ENCODE data around the gene MRPS18A.

The MRPS18A gene

GRCh38 chr6:43628393-43629103 lies 59.0 kb downstream of the MRPS18A start:
- peak overlapping the region; percentile 93 to 98 for H3K18ac ChIP-seq (ENCODE audit: low read depth in 1 of 2, low read length in 2 of 2)
- peak overlapping the region in 1 of 2 experiments; percentile 79 for H3K14ac ChIP-seq (ENCODE audit: low read length in 2 of 2)
- peak overlapping the region in 1 of 2 experiments; percentile 48 for H2BK12ac ChIP-seq (ENCODE audit: low read length in 2 of 2)
- peak overlapping the region in 1 of 2 experiments; percentile 54 for H3K23ac ChIP-seq (ENCODE audit: low read length in 2 of 2)
- WGBS: 12% methylated on average over 19 of the region's 25 CpGs
- H2AFZ ChIP-seq (ENCODE audit: low read depth, low read length): no peak overlapping the region
- H2BK5ac ChIP-seq (ENCODE audit: low read depth, low read length, poor library complexity, severe bottlenecking): peak overlapping the region; percentile 92
- no peaks in the 10 kb centered on the region for H3K9me3 ChIP-seq (ENCODE audit: control insufficient read depth, low read length)
- peaks cover 16% of the 10 kb centered on the region for H3K4me1 ChIP-seq (ENCODE audit: control insufficient read depth, insufficient read depth, low read depth, low read length)
- peak overlapping the region; percentile 9 for H2AK5ac ChIP-seq (ENCODE audit: low read length, severe bottlenecking)
- H3K27ac ChIP-seq (ENCODE audit: low read length, poor library complexity, severe bottlenecking): peak overlapping the region; percentile 70
- H3K4me3 ChIP-seq (ENCODE audit: insufficient read depth in 1 of 2, low read depth in 1 of 2, low read length in 2 of 2): peak overlapping the region; percentile 79 to 96
- H2BK120ac ChIP-seq (ENCODE audit: low read depth, low read length): peak overlapping the region; percentile 88
- peak overlapping the region; percentile 85 for H3K4me2 ChIP-seq (ENCODE audit: low read length, poor library complexity, severe bottlenecking)
- peak overlapping the region; percentile 90 for H4K91ac ChIP-seq (ENCODE audit: low read length)
- H3K9ac ChIP-seq (ENCODE audit: low read length): peak overlapping the region; percentile 99
- H3K79me1 ChIP-seq (replicated peaks; ENCODE audit: low read length, poor library complexity, severe bottlenecking): peaks cover 25% of the 10 kb centered on the region
- H4K8ac ChIP-seq (ENCODE audit: low read length): peak overlapping the region; percentile 86
- peaks cover 28 to 29% of the 10 kb centered on the region in 2 experiments for H3K36me3 ChIP-seq (ENCODE audit: control insufficient read depth in 1 of 2, insufficient read depth in 2 of 2, low read depth in 1 of 2, low read length in 2 of 2)
- DNase-seq: peak; percentile 69
- H3K4ac ChIP-seq (ENCODE audit: low read depth in 1 of 2, low read length in 2 of 2): peak overlapping the region; percentile 16 to 95
- no peaks in the 10 kb centered on the region for H3K27me3 ChIP-seq (ENCODE audit: control insufficient read depth in 1 of 2, insufficient read depth in 1 of 2, low read length in 2 of 2)
- peak overlapping the region; percentile 38 for H2BK15ac ChIP-seq (ENCODE audit: low read depth, poor library complexity, severe bottlenecking)

GRCh38 chr6:43627008-43627825 lies 60.4 kb downstream of the MRPS18A start:
- Histone ChIP-seq H3K4ac (ENCODE audit: low read depth in 1 of 2, low read length in 2 of 2) (peak overlapping the region; percentile 19 to 78), H3K18ac (ENCODE audit: low read depth in 1 of 2, low read length in 2 of 2) (peak overlapping the region; percentile 68 to 77), H3K14ac (ENCODE audit: low read length in 2 of 2) (no peak overlapping the region), H3K27ac (ENCODE audit: low read length, poor library complexity, severe bottlenecking) (peak overlapping the region; percentile 36), H3K36me3 (ENCODE audit: control insufficient read depth in 1 of 2, insufficient read depth in 2 of 2, low read depth in 1 of 2, low read length in 2 of 2) (peaks cover 37 to 42% of the 10 kb centered on the region in 2 experiments), H3K23ac (ENCODE audit: low read length in 2 of 2) (no peak overlapping the region), H3K4me1 (ENCODE audit: control insufficient read depth, insufficient read depth, low read depth, low read length) (peaks cover 16% of the 10 kb centered on the region), H2AFZ (ENCODE audit: low read depth, low read length) (no peak overlapping the region), H4K8ac (ENCODE audit: low read length) (peak overlapping the region; percentile 73), H2AK5ac (ENCODE audit: low read length, severe bottlenecking) (peak overlapping the region; percentile 83), H3K79me1 (replicated peaks; ENCODE audit: low read length, poor library complexity, severe bottlenecking) (peaks cover 29% of the 10 kb centered on the region), H3K9ac (ENCODE audit: low read length) (peak overlapping the region; percentile 99), H3K4me2 (ENCODE audit: low read length, poor library complexity, severe bottlenecking) (no peak overlapping the region), H2BK120ac (ENCODE audit: low read depth, low read length) (peak overlapping the region; percentile 51), H4K91ac (ENCODE audit: low read length) (peak overlapping the region; percentile 96), H3K4me3 (ENCODE audit: insufficient read depth in 1 of 2, low read depth in 1 of 2, low read length in 2 of 2) (peak overlapping the region in 1 of 2 experiments; percentile 96), H2BK15ac (ENCODE audit: low read depth, poor library complexity, severe bottlenecking) (no peak overlapping the region), H2BK12ac (ENCODE audit: low read length in 2 of 2) (peak overlapping the region in 1 of 2 experiments; percentile 31), H2BK5ac (ENCODE audit: low read depth, low read length, poor library complexity, severe bottlenecking) (no peak overlapping the region), H3K27me3 (ENCODE audit: control insufficient read depth in 1 of 2, insufficient read depth in 1 of 2, low read length in 2 of 2) (no peaks in the 10 kb centered on the region), H3K9me3 (ENCODE audit: control insufficient read depth, low read length) (no peaks in the 10 kb centered on the region)
- 61% methylated on average over 5 of the region's 5 CpGs for WGBS
- peak; percentile 99 for DNase-seq

DNA sequence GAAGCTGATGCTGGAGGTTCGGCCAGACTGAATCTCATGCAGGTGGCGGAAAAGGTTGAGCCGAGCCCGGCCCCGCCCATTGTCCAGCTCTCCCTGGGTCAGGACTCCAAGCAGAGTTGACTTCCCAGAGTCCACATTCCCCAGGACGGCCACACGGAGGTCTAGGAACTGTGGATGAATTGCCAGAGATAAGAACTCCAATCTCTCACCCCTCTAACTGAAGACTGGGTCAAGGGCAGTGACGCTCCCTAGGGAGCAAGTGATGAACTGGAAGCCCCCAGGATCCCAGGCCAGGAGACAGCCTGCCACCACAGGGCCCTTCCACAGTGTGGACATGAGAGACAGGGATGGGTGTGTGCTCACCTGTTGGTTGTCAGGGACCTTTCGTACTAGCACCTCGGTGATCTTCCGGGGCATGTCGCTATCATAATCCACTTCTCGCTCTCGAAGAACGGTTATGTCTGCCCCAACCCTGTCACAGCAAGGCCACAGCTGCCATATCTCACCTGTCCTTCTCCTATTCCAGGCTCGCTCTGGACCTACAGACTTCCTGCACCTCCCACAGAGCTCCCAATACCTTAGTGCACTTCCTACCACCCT lies 62.1 kb downstream of the MRPS18A start:
- no peak overlapping the region for H3K4ac ChIP-seq (ENCODE audit: low read depth in 1 of 2, low read length in 2 of 2)
- DNase-seq: no peak
- H3K23ac ChIP-seq (ENCODE audit: low read length in 2 of 2): no peak overlapping the region
- no peak overlapping the region for H3K14ac ChIP-seq (ENCODE audit: low read length in 2 of 2)
- no peak overlapping the region for H3K4me2 ChIP-seq (ENCODE audit: low read length, poor library complexity, severe bottlenecking)
- H4K8ac ChIP-seq (ENCODE audit: low read length): no peak overlapping the region
- no peak overlapping the region for H4K91ac ChIP-seq (ENCODE audit: low read length)
- no peak overlapping the region for H3K18ac ChIP-seq (ENCODE audit: low read depth in 1 of 2, low read length in 2 of 2)
- 98% methylated on average over 14 of the region's 16 CpGs for WGBS
- peaks cover 52 to 59% of the 10 kb centered on the region in 2 experiments for H3K36me3 ChIP-seq (ENCODE audit: control insufficient read depth in 1 of 2, insufficient read depth in 2 of 2, low read depth in 1 of 2, low read length in 2 of 2)
- no peak overlapping the region for H3K9ac ChIP-seq (ENCODE audit: low read length)
- H3K27me3 ChIP-seq (ENCODE audit: control insufficient read depth in 1 of 2, insufficient read depth in 1 of 2, low read length in 2 of 2): no peaks in the 10 kb centered on the region
- H2BK12ac ChIP-seq (ENCODE audit: low read length in 2 of 2): no peak overlapping the region
- no peak overlapping the region for H3K4me3 ChIP-seq (ENCODE audit: insufficient read depth in 1 of 2, low read depth in 1 of 2, low read length in 2 of 2)
- no peak overlapping the region for H2BK5ac ChIP-seq (ENCODE audit: low read depth, low read length, poor library complexity, severe bottlenecking)
- H2BK15ac ChIP-seq (ENCODE audit: low read depth, poor library complexity, severe bottlenecking): no peak overlapping the region
- H2AFZ ChIP-seq (ENCODE audit: low read depth, low read length): no peak overlapping the region
- no peaks in the 10 kb centered on the region for H3K9me3 ChIP-seq (ENCODE audit: control insufficient read depth, low read length)
- peaks cover 16% of the 10 kb centered on the region for H3K4me1 ChIP-seq (ENCODE audit: control insufficient read depth, insufficient read depth, low read depth, low read length)
- H2AK5ac ChIP-seq (ENCODE audit: low read length, severe bottlenecking): no peak overlapping the region
- H3K27ac ChIP-seq (ENCODE audit: low read length, poor library complexity, severe bottlenecking): no peak overlapping the region
- no peak overlapping the region for H2BK120ac ChIP-seq (ENCODE audit: low read depth, low read length)
- peaks cover 37% of the 10 kb centered on the region for H3K79me1 ChIP-seq (replicated peaks; ENCODE audit: low read length, poor library complexity, severe bottlenecking)
